NT2/D1 (cell line): ENCODE results near the gene GPHN.

ENCODE experiments used
- DNase-seq: peaks from one replicate; pipeline ENCODE4 v3.0.0-alpha.2; 2011; ENCODE audit warnings: low read depth, low spot score
- H3K27me3 ChIP-seq: 2 replicates; pipeline ENCODE4 v1.6.0; 2011; ENCODE audit warnings: mild to moderate bottlenecking; ENCODE audit not compliant: insufficient read length, insufficient read depth
- H3K36me3 ChIP-seq: 2 replicates; pipeline ENCODE4 v1.6.1; 2011; ENCODE audit warnings: mild to moderate bottlenecking, low read length, mixed read lengths; ENCODE audit not compliant: insufficient read depth, insufficient read length
- H3K4me1 ChIP-seq: 2 replicates; pipeline ENCODE4 v1.5.1; 2011; ENCODE audit not compliant: insufficient read depth, insufficient read length
- H3K4me3 ChIP-seq: 2 replicates; pipeline ENCODE4 v1.5.1; 2011; ENCODE audit warnings: low read depth; ENCODE audit not compliant: insufficient read length
- H3K9ac ChIP-seq: 2 replicates; pipeline ENCODE4 v1.6.0; 2011; ENCODE audit warnings: low read depth; ENCODE audit not compliant: insufficient read length
- H3K9me3 ChIP-seq: 2 replicates; pipeline ENCODE4 v1.5.1; 2011; ENCODE audit warnings: mild to moderate bottlenecking, low read length; ENCODE audit not compliant: insufficient read depth
- SUZ12 ChIP-seq: IDR thresholded peaks from 2 replicates; pipeline ENCODE4 v1.6.1; 2011; ENCODE audit not compliant: insufficient read length, insufficient read depth; ENCODE audit errors: extremely low read depth
- YY1 ChIP-seq: IDR thresholded peaks from 2 replicates; pipeline ENCODE4 v1.6.1; 2011; ENCODE audit not compliant: insufficient read length, insufficient read depth
- ZNF274 ChIP-seq: IDR thresholded peaks from 2 replicates; pipeline ENCODE4 v1.6.1; 2011; ENCODE audit warnings: mild to moderate bottlenecking, low read depth, low read length

The GPHN gene

DNA sequence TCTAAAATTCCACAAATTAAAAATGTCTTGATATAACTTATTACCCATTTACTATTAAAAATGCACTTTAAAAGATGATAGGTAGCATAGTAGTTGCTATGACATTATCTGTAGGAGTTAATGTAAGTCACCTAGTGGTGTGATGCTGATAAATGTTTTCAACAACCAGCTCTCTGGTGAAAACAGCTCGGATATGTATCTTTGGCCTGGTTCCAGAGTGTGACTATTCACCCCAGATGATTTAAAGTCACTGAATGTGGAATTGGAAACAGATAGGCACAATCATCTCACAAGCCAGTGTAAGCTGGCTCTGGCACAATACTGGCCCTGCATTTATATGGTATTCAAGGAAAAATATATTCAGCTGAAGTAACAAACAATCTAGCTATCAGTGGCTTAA is 31.0 kb upstream of the GPHN start:
- no peak for TF ChIP-seq SUZ12
- no peak for TF ChIP-seq YY1
- TF ChIP-seq ZNF274, result no peak
- no peaks in the 10 kb centered on the region for H3K4me1 ChIP-seq
- H3K4me3 ChIP-seq, result no peak overlapping the region
- no peak overlapping the region for H3K9ac ChIP-seq
- H3K27me3 ChIP-seq, result no peaks in the 10 kb centered on the region
- no peaks in the 10 kb centered on the region for H3K36me3 ChIP-seq
- H3K9me3 ChIP-seq, result no peaks in the 10 kb centered on the region
- DNase-seq, result no peak

DNA sequence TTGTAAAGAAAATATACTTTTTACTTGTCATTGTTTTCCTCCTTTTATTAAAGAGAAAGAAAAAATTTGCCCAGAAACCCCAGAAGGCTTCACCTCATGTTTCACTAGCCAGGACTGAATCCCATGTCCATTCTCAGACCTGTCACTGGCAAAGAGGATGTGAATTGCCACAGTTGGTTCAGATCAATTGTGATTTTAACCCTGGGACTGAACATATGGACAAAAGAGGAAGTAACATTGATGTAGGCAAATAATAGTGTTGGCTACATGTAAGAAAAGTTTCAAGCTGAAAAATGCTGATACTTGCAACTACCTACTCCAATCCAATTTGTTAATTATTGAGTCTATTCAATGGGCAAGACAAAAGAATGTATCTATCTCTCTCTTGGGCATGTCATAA is 30.4 kb upstream of the GPHN start:
- no peak overlapping the region for H3K9ac ChIP-seq
- no peaks in the 10 kb centered on the region for H3K36me3 ChIP-seq
- no peak for DNase-seq
- H3K27me3 ChIP-seq, result no peaks in the 10 kb centered on the region
- no peak for TF ChIP-seq YY1
- TF ChIP-seq SUZ12, result no peak
- TF ChIP-seq ZNF274, result no peak
- H3K4me3 ChIP-seq, result no peak overlapping the region
- no peaks in the 10 kb centered on the region for H3K9me3 ChIP-seq
- no peaks in the 10 kb centered on the region for H3K4me1 ChIP-seq

DNA sequence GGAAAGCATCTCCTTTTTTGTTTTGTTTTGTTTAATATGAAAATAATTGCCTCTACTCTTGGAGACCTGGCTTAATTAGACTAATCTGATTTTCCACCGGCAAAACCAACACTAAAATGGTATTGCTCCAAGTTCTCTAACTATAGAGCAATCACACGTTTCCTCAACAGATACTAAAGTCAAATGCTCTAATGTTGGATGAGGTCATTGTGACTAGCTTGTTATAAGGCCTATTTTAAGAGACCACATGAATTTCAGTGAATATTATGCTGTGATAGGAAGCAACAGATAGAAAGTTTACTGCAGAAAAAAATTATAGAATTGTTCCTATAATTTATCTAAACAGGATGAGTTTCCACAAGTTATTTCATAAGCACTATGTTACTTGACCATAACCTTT is 25.1 kb upstream of the GPHN start:
- no peaks in the 10 kb centered on the region for H3K36me3 ChIP-seq
- no peak for DNase-seq
- no peak overlapping the region for H3K9ac ChIP-seq
- no peak for TF ChIP-seq YY1
- no peak for TF ChIP-seq SUZ12
- TF ChIP-seq ZNF274, result no peak
- no peaks in the 10 kb centered on the region for H3K27me3 ChIP-seq
- no peak overlapping the region for H3K4me3 ChIP-seq
- H3K9me3 ChIP-seq, result no peaks in the 10 kb centered on the region
- H3K4me1 ChIP-seq, result no peaks in the 10 kb centered on the region

DNA sequence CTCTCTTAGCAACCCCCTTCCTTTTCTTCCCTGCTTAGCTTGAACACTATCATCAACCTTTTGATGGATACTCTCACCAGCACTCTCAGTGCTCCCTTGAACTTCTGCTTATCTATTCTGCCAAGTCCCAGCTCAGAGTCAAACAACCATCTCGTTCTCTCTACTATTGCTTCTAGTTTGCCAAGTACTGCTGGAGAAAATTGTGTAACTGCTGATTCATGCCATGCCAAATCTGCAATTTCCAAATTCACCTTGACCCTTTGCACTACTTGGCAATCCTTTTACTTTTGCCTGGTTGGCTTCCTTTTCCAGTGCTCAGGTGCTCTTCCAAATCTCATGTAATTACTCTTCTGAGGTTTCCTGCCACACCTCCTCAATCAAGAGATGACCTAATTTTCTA is 24.6 kb upstream of the GPHN start:
- Histone ChIP-seq H3K4me1 (no peaks in the 10 kb centered on the region), H3K27me3 (no peaks in the 10 kb centered on the region), H3K9me3 (no peaks in the 10 kb centered on the region), H3K36me3 (no peaks in the 10 kb centered on the region), H3K9ac (no peak overlapping the region), H3K4me3 (no peak overlapping the region)
- TF ChIP-seq ZNF274 (no peak), YY1 (no peak), SUZ12 (no peak)
- DNase-seq, result no peak

DNA sequence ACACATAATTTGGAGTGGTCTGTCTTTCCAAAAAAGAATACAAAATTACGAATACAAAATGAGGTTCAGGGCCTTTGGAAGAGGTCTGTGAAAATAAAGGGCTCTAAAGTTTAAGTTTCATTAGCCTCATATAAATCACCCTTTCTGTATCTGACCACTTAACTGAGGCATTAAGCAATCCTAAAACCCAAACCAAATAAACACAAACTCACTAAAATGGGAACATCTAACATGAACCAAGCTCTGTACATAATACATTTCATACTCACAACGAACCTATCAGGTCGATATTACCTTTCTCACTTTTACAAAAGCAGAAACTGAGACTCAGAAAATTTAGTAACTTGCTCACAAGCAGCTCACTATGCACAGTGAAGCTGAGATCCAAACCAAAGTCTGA is 22.9 kb upstream of the GPHN start:
- H3K27me3 ChIP-seq, result no peaks in the 10 kb centered on the region
- no peak for DNase-seq
- no peaks in the 10 kb centered on the region for H3K9me3 ChIP-seq

DNA sequence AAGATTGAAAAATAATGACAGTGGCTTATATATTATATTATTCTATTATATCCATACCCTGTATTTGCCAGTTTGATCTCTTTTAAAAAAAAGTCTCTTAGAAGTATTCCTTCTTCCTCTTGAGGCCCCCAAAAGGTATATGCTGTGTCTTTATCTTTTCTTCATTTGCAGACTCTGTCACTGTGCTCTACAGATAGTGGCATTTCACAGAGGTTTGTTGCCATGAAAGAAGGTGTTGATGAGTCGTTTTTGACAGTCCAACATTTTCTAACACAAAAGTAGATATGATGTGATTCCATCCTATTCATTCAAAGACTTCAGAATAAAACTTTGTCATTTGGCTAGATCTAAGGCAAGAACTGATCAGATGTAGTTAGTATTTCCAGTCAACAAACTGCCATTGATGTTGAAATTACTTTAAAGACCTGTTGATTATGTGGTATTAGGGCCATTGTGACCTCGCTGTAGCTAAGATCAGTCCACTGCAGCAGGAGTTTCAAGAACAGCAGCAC is 22.0 kb upstream of the GPHN start, which contains the start of gene CCDC196:
TSS of gene CCDC196 (plus strand) at position 462 of the 512 bp plus-strand sequence. CDS start 132 bp downstream, outside the sequence.
- Histone ChIP-seq H3K4me3 (no peak within 1 kb of the TSS), H3K4me1 (no peaks in the 10 kb centered on the region), H3K9ac (no peak within 1 kb of the TSS), H3K27me3 (no peaks in the 10 kb centered on the region), H3K9me3 (no peaks in the 10 kb centered on the region), H3K36me3 (no peaks in the 10 kb centered on the region)
- TF ChIP-seq ZNF274 (no peak), YY1 (no peak), SUZ12 (no peak)
- no peak for DNase-seq

More for the DNA sequence above, 22.9 kb upstream of the GPHN start:
- no peak overlapping the region for H3K9ac ChIP-seq
- H3K4me3 ChIP-seq, result no peak overlapping the region
- no peaks in the 10 kb centered on the region for H3K36me3 ChIP-seq
- TF ChIP-seq SUZ12 (no peak), ZNF274 (no peak), YY1 (no peak)
- no peaks in the 10 kb centered on the region for H3K4me1 ChIP-seq

DNA sequence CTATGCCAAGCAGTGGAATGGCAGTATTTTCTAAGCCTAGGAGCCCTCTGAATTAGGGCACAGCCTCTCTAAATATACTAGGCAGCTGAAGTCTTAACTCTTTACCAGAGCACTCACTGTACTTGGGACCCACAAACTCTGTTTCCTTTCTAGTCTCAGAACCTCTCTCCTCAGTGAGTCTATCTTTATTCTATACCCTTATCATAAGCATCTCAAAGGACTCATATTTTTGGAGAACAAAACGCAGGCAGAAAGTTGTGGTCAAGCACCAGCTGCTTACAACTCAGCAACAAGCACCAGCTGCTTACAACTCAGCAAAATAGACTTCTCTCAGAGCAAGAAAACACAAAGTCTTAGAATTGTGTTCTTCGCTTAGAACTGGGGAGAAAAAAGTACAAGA is 20.8 kb upstream of the GPHN start:
- Histone ChIP-seq H3K4me1 (no peaks in the 10 kb centered on the region), H3K27me3 (no peaks in the 10 kb centered on the region), H3K9ac (no peak overlapping the region), H3K4me3 (no peak overlapping the region), H3K36me3 (no peaks in the 10 kb centered on the region), H3K9me3 (no peaks in the 10 kb centered on the region)
- no peak for DNase-seq
- no peak for TF ChIP-seq ZNF274
